Measurements from ENCODE around the gene EED. TPM values are rescaled to one million over a fixed set of nuclear protein-coding genes. Genes with fewer than 3 reads are reported as not detected.
A peak's percentile ranks its signal among the peaks of the same experiment; 100 is the strongest.
"Not testable (repeated sequence)": the region's sequence is repeated elsewhere in the genome, so short reads cannot be mapped to it uniquely, and the experiment has no call there.

Gene EED
- polyA plus RNA-seq, 3 donors: 40.3 to 44.0 (median 43.9) TPM

DNA sequence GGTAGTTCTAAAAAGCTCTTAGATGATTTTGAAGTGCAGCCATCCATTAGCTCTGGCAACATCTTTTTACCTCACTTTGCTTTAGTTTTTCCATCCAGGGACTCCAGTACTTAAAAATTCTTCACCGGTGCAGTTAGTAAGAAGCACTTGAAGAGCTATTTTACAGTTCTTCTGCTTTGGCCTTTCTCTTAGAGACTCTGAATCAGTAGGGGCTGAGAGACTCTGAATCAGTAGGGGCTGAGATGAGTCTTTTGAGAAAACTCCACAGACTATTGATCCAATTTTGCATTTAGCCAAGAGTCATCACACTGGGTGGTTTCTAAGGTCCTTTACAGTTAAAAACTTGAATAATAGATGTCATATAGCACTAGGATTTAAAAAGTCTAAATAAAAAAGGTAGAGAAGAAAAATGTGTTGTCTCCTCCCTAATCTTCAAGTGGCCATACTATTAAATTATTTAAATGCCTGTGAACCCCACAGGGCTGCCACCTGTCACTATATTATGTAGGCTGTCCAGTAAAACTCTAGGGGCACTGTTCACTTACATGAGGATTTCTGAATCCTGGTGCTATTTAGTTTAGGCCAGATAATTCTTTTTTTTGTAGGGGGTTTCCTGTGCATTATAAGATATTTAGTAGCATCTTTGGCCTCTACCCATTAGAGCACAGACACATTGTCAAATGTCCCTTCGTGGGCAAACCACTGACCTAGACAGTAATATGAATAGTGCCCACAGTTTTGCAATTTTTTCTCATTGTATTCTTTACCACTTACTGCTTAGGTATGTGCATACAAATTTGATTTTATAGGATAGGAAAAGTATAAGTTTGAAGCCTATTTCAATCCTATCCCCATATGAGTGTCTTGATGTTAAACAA is 31.2 kb downstream of the EED start:
- no peak for DNase-seq (ENCODE audit: extremely low read depth in 1 of 11, low read depth in 9 of 11, low spot score in 4 of 11)

DNA sequence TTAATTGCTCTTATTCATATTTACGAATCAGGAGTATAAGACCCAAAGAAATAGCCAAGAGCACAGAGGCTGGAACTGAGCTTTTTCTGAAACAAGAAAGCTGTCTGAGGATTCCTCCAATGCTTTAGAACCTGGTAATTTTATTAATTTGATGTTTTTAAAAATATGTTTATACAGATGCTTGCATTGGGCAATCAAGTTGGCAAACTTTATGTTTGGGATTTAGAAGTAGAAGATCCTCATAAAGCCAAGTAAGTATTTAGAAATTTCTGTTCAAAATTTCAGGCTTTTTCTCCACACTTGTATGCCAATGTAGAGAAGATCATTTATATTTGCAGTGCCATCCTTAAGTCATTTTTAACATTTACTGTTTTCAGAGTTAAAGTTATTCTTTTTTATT is 33.2 kb downstream of the EED start:
- DNase-seq (ENCODE audit: extremely low read depth in 1 of 11, low read depth in 9 of 11, low spot score in 4 of 11): no peak

DNA sequence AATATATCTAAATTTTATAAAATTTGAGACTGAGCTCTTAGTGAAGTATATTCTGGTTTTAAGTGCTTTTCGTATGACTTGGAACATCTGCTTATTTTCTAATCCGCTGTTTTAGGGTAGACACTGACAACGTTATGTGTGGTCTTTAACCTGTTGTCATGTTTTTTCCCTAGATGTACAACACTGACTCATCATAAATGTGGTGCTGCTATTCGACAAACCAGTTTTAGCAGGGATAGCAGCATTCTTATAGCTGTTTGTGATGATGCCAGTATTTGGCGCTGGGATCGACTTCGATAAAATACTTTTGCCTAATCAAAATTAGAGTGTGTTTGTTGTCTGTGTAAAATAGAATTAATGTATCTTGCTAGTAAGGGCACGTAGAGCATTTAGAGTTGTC is 33.7 kb downstream of the EED start:
- no peak for DNase-seq (ENCODE audit: extremely low read depth in 1 of 11, low read depth in 9 of 11, low spot score in 4 of 11)

DNA sequence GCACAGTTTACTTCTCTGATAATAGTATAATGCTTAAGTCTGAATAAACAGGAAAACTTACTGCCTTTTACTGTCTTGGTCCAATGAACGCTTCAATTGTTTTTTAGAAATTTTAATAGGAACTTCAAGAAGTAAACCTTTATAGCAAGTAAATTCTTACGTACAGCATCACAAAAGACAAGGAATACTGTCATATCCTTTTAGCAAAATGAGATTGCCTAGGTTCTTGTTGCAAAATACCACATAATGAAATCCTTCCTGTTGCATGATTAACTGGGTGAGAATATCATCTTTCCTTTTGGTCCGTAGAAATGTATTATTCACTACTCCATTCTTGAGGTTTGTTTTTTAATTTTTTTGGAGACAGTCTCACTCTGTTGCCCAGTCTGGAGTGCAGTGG is 35.2 kb downstream of the EED start:
- no peak for DNase-seq (ENCODE audit: extremely low read depth in 1 of 11, low read depth in 9 of 11, low spot score in 4 of 11)

DNA sequence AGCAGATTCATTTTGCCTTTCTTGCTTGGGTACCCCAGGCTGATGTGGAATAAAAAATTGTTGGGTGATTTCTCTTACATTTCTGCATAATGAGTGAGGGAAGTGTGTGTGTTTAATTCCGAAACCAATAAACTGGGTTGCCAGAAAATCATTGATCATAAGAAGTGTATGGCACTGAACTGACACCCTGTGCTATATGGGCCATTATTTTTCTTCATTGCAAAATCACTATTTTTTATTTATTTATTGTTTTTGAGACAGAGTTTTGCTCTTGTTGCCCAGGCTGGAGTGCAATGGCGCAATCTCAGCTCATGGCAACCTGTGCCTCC is 42.9 kb downstream of the EED start:
- no peak for DNase-seq (ENCODE audit: extremely low read depth in 1 of 11, low read depth in 9 of 11, low spot score in 4 of 11)

DNA sequence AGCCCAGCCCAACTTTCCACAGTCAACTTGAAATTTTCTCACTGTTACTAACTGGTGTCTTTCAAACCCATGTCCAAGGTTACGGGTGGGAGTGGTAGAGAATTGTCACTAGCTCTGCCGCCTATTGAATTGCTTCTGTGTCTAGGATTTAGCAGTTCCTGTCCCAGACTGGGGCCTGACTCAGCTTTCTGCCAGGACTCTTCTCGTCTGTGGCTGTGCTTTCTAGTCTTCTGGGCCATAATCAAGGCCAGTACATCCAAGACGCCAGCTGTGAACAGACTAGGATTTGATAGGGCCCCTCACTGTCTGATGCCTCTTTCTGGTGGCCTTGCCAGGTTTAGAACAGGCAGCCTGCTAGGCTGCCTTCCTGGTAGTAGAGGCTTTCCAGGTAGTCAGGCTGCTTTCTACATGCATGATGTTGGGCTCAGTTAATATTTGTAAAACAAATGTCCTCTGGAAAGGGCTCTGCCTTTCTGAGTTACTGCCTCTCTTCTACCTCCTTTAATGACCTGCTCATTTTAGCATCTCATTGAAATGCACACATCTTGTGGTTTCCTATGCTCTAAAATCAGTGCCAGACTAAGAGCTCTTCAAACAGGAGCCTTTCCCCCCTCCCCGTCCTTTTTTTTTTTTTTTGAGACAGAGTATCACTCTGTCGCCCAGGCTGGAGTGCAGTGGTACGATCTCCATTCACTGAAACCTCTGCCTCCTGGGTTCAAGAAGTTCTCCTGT is 44.4 kb downstream of the EED start:
- no peak for DNase-seq (ENCODE audit: extremely low read depth in 1 of 11, low read depth in 9 of 11, low spot score in 4 of 11)

DNA sequence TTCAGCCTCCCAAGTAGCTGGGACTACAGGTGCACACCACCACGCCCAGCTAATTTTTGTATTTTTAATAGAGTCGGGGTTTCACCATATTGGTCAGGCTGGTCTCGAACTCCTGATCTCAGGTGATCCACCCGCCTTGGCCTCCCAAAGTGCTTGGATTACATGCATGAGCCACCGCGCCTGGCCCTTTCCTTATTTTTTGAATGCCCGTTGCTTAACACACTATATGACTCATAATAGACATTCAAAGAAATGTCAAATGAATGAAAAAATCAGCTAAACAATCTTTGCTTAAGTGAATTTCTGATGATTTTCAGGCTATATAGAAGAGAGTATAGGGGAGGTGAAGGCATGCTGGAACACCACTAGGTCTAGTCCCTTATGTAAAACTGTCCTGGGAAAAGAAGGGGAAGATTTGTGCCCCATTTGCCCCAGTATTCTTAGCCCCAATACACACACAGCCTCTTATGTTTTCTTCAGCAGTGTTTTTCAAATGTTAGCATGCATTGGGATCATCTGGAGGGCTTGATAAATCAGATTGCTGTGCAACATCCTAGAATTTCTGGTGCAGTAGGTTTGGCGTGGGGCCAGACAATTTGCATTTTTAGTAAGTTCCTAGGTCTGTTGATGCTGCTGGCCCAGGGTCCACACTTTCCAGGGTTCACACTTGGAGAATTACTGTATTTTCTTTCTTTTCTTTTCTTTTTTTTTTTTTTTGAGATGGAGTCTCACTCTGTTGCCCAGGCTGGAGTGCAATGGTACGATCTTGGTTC is 45.1 kb downstream of the EED start:
- DNase-seq (ENCODE audit: extremely low read depth in 1 of 11, low read depth in 9 of 11, low spot score in 4 of 11): not testable (repeated sequence)

DNA sequence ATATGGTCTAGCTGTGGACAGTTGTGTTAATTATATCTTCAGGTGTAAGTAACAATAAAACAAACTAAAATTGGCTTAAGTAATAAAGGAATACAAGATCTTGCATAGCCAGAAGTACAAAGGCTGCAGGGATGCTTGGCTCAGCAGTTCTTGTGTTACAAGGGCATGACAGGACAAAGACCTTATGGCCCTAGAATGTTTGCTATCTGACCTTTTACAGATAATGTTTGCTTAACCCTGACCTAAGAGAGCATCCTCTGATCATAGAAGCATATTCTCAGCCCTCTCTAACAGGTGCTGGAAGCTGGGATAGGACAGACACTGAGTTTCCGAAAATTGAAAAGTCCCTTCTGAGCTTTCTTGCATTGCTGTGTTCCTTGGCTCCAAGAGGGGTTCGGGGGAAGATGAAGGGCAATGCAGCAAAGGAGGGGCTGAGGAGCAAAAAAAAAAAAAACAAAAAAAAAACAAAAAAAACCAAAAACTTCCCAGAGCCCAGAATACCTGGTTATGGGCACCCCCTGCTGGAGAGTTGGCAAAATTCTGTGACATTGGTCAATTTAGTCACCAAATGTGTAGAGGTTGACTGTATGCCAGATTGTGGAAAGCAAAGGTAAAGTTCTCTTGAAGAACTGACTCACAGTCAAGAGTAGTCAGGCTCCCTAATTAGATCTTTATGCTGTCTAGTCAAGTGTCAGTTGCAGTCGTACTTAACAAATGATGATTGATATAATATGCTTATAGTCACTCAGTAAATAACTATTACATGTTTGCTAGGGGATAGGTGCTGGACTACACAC is 47.1 kb downstream of the EED start:
- DNase-seq (ENCODE audit: extremely low read depth in 1 of 11, low read depth in 9 of 11, low spot score in 4 of 11): peak in 7 of 11 donors; percentile 13 to 52 (median 29)

DNA sequence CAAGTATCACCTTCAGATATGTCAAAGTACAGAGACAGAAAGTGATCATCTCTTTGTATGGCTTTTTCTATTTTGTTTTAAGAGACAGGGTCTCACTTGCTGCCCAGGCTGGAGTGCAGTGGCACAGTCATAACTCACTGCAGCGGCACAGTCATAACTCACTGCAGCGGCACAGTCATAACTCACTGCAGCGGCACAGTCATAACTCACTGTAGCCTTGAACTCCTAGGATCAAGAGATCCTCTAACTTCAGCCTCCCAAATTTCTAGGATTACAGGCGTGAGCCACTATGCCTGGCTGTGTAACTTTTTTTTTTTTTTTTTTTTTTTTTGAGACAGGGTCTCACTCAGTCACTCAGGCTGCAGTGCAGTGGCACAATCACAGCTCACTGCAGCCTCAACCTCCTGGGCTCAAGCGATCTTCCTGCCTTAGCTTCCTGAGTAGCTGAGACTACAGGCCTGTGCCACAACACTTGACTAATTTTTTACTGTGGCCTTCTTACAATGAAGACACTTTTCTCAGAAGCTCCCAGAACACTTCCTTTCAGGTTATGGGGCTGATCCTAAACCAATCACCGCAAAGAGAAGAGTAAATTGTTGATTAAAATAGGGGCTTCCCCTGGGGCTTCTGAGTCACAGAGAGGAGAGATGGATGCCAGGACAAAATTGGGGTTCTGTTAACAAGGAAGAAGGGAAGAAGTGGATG is 48.5 kb downstream of the EED start:
- DNase-seq (ENCODE audit: extremely low read depth in 1 of 11, low read depth in 9 of 11, low spot score in 4 of 11): no peak

DNA sequence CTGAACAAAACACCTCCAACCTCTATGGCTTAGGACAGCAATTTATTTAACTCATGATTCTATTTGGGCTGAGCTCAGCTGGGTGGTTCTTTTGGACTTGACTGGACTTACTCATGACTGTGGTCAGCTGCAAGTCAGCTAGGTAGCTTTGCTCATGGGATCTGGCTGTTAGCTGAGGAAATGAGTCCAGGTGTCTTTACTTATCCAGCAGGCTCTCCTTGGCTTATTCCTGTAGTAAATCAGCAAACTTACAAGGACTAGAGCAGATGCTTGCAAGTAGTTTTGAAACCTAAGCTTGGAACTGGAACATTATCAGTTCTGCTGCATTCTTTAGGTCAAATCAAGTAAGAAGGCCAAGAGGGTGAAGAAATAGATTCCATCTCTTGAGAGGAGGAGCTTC is 49.5 kb downstream of the EED start:
- DNase-seq (ENCODE audit: extremely low read depth in 1 of 11, low read depth in 9 of 11, low spot score in 4 of 11): no peak

DNA sequence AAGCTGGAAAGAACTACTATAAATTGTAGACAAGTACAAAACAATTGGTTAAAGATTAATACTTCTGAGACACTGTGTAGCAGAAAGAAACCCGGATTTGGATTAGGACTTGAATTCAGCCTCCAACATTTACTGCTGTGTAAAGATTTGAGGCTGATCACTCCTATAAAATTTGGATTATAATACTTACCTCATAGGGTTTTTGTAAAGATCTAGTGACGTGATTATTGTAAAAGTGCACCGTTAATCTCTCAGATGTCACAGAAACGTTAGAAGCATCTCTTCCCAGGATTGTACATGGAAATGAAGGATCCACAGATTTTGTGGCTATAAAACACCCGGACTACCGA is 57.2 kb downstream of the EED start:
- DNase-seq (ENCODE audit: extremely low read depth in 1 of 11, low read depth in 9 of 11, low spot score in 4 of 11): no peak

DNA sequence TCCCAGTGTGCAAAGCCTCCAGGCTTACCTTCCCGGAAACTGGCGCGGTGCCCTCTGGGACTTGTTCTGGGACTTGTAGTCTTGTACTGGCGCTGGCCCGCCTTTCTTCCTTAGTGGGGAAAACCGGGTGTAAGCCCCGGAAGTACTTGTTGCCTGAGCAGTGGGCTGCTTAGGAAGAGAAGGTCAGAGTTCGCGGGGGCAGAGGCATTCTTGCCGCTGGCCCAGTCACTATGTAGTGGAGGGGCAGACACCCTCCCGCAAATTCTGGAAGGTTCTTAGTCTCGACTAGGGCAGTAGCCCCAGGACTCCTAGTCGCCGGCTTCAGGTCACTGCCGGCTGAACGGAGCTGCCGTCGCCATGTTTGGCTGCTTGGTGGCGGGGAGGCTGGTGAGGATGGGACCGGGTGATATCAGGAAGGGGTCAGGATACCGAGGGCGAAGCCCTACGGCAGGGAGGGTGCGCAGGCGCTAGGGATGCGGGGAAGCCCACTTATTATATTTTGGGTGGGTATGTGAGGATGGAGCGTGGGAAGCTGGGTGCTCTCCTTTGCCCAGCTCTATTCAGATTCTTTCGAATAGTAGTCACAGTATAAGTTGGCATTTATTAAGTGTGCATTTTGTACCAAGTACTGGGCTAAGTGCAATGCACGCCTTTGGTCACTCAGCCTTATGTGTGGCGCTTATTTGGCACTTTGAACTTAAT is 57.7 kb downstream of the EED start, which contains the start of gene HIKESHI:
TSS of gene HIKESHI (plus strand) at position 149 of the 702 bp plus-strand sequence. CDS start at position 358, 209 bp downstream.
- peak; percentile 88 to 99 (median 96) for DNase-seq (ENCODE audit: extremely low read depth in 1 of 11, low read depth in 9 of 11, low spot score in 4 of 11)

DNA sequence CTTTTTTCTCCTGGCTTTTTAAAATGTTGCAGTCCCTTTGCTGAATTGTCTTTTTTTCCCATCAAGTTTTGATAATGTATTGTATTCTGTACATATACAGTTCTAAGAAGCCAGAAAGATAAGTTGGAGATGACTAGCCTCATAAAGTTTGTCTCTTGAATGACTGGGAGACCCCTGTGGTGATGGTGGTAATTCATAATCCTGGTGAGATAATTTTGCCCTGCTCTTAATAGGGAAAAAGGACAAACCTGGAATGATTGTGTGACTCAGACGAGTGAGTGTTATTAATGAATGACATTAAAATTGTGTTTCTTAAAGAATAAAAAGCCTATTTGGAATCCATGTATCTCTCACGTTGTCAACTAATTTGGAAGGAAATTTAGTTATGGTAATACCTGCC is 58.7 kb downstream of the EED start:
- no peak for DNase-seq (ENCODE audit: extremely low read depth in 1 of 11, low read depth in 9 of 11, low spot score in 4 of 11)

DNA sequence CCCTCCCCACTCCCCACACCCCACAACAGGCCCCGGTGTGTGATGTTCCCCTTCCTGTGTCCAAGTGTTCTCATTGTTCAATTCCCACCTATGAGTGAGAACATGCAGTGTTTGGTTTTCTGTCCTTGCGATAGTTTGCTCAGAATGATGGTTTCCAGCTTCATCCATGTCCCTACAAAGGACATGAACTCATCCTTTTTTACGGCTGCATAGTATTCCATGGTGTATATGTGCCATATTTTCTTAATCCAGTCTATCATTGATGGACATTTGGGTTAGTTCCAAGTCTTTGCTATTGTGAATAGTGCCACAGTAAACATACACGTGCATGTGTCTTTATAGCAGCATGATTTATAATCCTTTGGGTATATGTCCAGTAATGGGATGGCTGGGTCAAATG is 64.2 kb downstream of the EED start:
- DNase-seq (ENCODE audit: extremely low read depth in 1 of 11, low read depth in 9 of 11, low spot score in 4 of 11): not testable (repeated sequence)

DNA sequence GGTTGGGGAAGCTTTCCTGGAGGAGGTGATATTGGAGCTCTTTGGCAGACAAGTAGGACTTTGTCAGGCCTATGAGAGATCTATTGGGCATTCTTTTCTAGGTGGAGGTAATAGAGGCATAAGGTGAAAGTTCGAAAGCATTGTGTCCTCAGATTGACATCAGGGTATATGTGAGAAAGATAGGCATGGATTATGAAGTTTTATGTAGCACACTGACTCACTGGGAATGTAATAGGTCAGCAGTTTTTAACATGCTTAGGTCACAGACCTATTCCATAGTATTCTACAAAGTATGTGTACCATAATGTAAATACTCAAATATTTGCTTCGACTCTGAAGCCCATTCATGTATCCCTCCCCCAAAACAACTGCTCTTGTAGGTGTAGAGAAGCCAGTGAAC is 69.2 kb downstream of the EED start:
- no peak for DNase-seq (ENCODE audit: extremely low read depth in 1 of 11, low read depth in 9 of 11, low spot score in 4 of 11)

DNA sequence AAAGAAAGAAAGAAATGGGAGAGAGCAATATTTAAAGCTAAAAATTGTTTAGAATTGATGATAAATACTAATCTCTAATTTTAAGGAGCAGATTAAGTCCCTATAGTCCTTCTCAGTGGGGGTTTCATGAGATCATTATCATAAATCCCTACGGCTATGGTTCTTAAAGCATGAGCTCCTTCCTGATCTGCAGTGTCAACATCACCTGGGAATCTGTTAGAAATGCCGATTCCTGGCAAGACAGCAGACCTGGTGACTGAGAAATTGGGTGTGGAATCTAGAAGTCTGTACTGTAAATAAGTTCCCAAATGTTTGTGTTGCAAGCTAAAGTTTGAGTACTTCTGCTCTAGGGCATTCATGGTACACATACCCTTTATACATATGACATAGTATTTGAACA is 70.1 kb downstream of the EED start:
- no peak for DNase-seq (ENCODE audit: extremely low read depth in 1 of 11, low read depth in 9 of 11, low spot score in 4 of 11)

Data from renal cortex interstitium (tissue), 11 donors.